UCSD-AML1 (cell line): ENCODE results near the gene OPRM1.
"Not testable (repeated sequence)": the region's sequence is repeated elsewhere in the genome, so short reads cannot be mapped to it uniquely, and the experiment has no call there.

Source experiments
- DNase-seq: peaks from one replicate; lab custom pipeline; 2025; ENCODE audit not compliant: unreplicated experiment; lab: John Stamatoyannopoulos, UW

The OPRM1 gene

GRCh38 chr6:154039231-154039842 is at the start of gene OPRM1:
Gene OPRM1 (plus strand): TSS chr6:154039240. CDS start chr6:154039545, 305 bp downstream.
- peak; percentile 11 for DNase-seq

GRCh38 chr6:153989989-153990388 is 49.1 kb upstream of the OPRM1 start:
- DNase-seq, result no peak

GRCh38 chr6:153994004-153994403 is 45.0 kb upstream of the OPRM1 start:
- no peak for DNase-seq

- no peak for DNase-seq
These were observed 44.2 kb upstream of the OPRM1 start for GRCh38 chr6:153994811-153995210.

- no peak for DNase-seq
These were observed 41.8 kb upstream of the OPRM1 start for GRCh38 chr6:153997221-153997620.

GRCh38 chr6:154001494-154002285 is 37.4 kb upstream of the OPRM1 start:
- DNase-seq, result no peak

- DNase-seq, result no peak
These were observed 36.1 kb upstream of the OPRM1 start for GRCh38 chr6:154002894-154003293.

- no peak for DNase-seq
These were observed 28.7 kb upstream of the OPRM1 start for GRCh38 chr6:154010371-154010770.

GRCh38 chr6:154012852-154013251 is 26.2 kb upstream of the OPRM1 start:
- no peak for DNase-seq

GRCh38 chr6:154017786-154018185 is 21.3 kb upstream of the OPRM1 start:
- no peak for DNase-seq

GRCh38 chr6:154030646-154031045 is 8.4 kb upstream of the OPRM1 start:
- no peak for DNase-seq

- no peak for DNase-seq
These were observed 2.0 kb downstream of the OPRM1 start for GRCh38 chr6:154041001-154041400.

- no peak for DNase-seq
These were observed 14.1 kb downstream of the OPRM1 start for GRCh38 chr6:154053141-154053540.

GRCh38 chr6:154056536-154056935 is 17.5 kb downstream of the OPRM1 start:
- no peak for DNase-seq

- no peak for DNase-seq
These were observed 18.1 kb downstream of the OPRM1 start for GRCh38 chr6:154057098-154057497.

GRCh38 chr6:154058963-154059680 is 20.1 kb downstream of the OPRM1 start:
- no peak for DNase-seq

GRCh38 chr6:154060076-154060475 is 21.0 kb downstream of the OPRM1 start:
- DNase-seq, result no peak

- DNase-seq, result no peak
These were observed 31.0 kb downstream of the OPRM1 start for GRCh38 chr6:154070041-154070440.

- DNase-seq, result no peak
These were observed 31.6 kb downstream of the OPRM1 start for GRCh38 chr6:154070657-154071056.

GRCh38 chr6:154071236-154071635 is 32.2 kb downstream of the OPRM1 start:
- DNase-seq, result no peak

GRCh38 chr6:154071711-154072110 is 32.7 kb downstream of the OPRM1 start:
- no peak for DNase-seq

GRCh38 chr6:154078596-154078995 is 39.6 kb downstream of the OPRM1 start:
- not testable (repeated sequence) for DNase-seq
